GM18907 (cell line): ENCODE data around the gene SNAPC4.
A peak's percentile ranks its signal among the peaks of the same experiment; 100 is the strongest.

Experiments used
- ATAC-seq: cut with Tn5 transposase; IDR thresholded peaks from one replicate; pipeline ENCODE4 v1.9.1; 2021; ENCODE audit warnings: mild to moderate bottlenecking, moderate library complexity; ENCODE audit not compliant: unreplicated experiment

Gene SNAPC4

GRCh38 chr9:136400038-136400834 lies at the start of gene SNAPC4:
Gene SNAPC4, minus strand, starts transcription at chr9:136400170. Its CDS starts 1,742 bp downstream, at chr9:136398428.
- ATAC-seq = peak; percentile 62

- ATAC-seq = no peak
Measured at GRCh38 chr9:136448655-136449054, 48.7 kb upstream of the SNAPC4 start.

- ATAC-seq = no peak
Measured at GRCh38 chr9:136447173-136447778, 47.3 kb upstream of the SNAPC4 start.

- no peak for ATAC-seq
Measured at GRCh38 chr9:136445799-136446198, 45.8 kb upstream of the SNAPC4 start.

GRCh38 chr9:136444102-136444501 lies 44.1 kb upstream of the SNAPC4 start:
- no peak for ATAC-seq

- ATAC-seq = no peak
Measured at GRCh38 chr9:136443687-136444086, 43.7 kb upstream of the SNAPC4 start.

GRCh38 chr9:136443087-136443486 lies 43.1 kb upstream of the SNAPC4 start:
- ATAC-seq = no peak

- no peak for ATAC-seq
Measured at GRCh38 chr9:136442265-136442664, 42.3 kb upstream of the SNAPC4 start.

- no peak for ATAC-seq
Measured at GRCh38 chr9:136441681-136442245, 41.8 kb upstream of the SNAPC4 start.

GRCh38 chr9:136441191-136441680 lies 41.3 kb upstream of the SNAPC4 start:
- no peak for ATAC-seq

GRCh38 chr9:136439481-136440408 lies 39.8 kb upstream of the SNAPC4 start, which contains the start of gene INPP5E:
Gene INPP5E, minus strand, starts transcription at chr9:136439845. Its CDS starts 426 bp downstream, at chr9:136439419.
- ATAC-seq = peak; percentile 66

GRCh38 chr9:136438548-136439480 lies 38.8 kb upstream of the SNAPC4 start:
- ATAC-seq = peak; percentile 56

- no peak for ATAC-seq
Measured at GRCh38 chr9:136437839-136438547, 38.0 kb upstream of the SNAPC4 start.

GRCh38 chr9:136437430-136437829 lies 37.5 kb upstream of the SNAPC4 start:
- no peak for ATAC-seq

- no peak for ATAC-seq
Measured at GRCh38 chr9:136436055-136436634, 36.2 kb upstream of the SNAPC4 start.

GRCh38 chr9:136434580-136435169 lies 34.7 kb upstream of the SNAPC4 start:
- no peak for ATAC-seq

- no peak for ATAC-seq
Measured at GRCh38 chr9:136433849-136434579, 34.0 kb upstream of the SNAPC4 start.
